GM12875 (cell line): ENCODE results near the gene SLC2A1.

Experiments used
- H3K4me3 ChIP-seq: one replicate; pipeline ENCODE4 v1.5.1; 2011; ENCODE audit warnings: low read depth, low read length, control low read depth
- TF ChIP-seq, protein P1 (sequence below): IDR thresholded peaks from 2 replicates; pipeline ENCODE4 v1.5.1; 2011; ENCODE audit warnings: low read depth, mild to moderate bottlenecking, control low read depth, inconsistent platforms, low read length, moderate library complexity, borderline replicate concordance; ENCODE audit not compliant: insufficient read depth

Gene SLC2A1

DNA sequence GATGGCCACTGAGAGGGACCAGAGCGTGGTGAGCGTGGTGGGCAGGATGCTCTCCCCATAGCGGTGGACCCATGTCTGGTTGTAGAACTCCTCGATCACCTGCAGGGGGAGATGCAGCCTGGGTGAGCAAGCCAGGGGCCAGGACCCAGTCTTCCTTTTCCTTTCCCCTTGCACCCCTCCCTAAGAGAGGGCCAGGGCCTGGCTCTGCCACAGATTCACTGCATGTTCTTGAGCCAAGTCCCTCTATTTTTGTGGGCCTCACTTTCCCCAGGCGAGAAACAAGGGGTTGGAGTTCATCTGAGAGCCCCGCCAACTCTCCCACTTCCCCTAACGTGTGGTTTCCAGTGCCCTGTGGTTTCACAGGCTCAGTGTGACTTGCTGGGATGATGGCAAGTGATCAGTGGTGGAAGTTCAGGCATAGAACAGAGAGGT is 27.5 kb downstream of the SLC2A1 start:
- no peak overlapping the region for H3K4me3 ChIP-seq
- TF ChIP-seq, protein P1, sequence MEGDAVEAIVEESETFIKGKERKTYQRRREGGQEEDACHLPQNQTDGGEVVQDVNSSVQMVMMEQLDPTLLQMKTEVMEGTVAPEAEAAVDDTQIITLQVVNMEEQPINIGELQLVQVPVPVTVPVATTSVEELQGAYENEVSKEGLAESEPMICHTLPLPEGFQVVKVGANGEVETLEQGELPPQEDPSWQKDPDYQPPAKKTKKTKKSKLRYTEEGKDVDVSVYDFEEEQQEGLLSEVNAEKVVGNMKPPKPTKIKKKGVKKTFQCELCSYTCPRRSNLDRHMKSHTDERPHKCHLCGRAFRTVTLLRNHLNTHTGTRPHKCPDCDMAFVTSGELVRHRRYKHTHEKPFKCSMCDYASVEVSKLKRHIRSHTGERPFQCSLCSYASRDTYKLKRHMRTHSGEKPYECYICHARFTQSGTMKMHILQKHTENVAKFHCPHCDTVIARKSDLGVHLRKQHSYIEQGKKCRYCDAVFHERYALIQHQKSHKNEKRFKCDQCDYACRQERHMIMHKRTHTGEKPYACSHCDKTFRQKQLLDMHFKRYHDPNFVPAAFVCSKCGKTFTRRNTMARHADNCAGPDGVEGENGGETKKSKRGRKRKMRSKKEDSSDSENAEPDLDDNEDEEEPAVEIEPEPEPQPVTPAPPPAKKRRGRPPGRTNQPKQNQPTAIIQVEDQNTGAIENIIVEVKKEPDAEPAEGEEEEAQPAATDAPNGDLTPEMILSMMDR: peak; percentile 75

DNA sequence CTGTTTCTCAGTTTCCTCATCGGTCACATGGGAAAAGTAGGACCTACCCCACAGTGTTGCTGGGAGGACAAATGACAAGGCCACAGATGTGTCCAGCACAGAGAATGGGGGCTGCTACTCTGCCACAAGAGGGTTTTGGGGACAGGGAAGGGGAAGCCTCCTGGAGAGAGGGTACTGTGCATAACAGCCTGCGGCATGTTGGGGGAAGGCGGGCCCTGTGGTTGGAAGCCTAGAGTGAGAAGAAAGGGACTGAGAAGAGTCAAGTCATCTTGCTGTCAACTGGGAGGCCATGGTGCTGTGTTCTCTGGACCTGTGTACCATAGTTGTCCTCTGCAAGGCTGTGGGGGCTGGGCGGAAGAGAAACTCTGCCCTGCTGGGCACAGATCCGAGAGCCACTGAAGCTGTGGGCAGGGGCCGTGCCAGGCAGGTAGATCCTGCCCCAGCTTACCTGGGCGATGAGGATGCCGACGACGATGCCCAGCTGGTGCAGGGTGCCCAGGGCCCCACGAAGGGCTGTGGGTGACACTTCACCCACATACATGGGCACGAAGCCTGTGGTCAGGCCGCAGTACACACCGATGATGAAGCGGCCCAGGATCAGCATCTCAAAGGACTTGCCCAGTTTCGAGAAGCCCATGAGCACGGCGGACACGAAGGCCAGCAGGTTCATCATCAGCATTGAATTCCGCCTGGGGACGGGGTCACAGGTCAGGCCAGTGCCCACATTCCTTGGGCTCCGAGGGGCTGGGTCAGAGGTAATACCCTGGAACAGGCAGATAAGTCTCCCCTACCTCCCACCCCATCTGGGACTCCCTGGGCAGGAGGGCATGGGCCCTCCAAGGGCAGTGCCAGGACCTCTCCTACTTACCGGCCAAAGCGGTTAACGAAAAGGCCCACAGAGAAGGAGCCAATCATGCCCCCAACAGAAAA is 28.2 kb downstream of the SLC2A1 start:
- no peak overlapping the region for H3K4me3 ChIP-seq
- TF ChIP-seq, protein P1: no peak

DNA sequence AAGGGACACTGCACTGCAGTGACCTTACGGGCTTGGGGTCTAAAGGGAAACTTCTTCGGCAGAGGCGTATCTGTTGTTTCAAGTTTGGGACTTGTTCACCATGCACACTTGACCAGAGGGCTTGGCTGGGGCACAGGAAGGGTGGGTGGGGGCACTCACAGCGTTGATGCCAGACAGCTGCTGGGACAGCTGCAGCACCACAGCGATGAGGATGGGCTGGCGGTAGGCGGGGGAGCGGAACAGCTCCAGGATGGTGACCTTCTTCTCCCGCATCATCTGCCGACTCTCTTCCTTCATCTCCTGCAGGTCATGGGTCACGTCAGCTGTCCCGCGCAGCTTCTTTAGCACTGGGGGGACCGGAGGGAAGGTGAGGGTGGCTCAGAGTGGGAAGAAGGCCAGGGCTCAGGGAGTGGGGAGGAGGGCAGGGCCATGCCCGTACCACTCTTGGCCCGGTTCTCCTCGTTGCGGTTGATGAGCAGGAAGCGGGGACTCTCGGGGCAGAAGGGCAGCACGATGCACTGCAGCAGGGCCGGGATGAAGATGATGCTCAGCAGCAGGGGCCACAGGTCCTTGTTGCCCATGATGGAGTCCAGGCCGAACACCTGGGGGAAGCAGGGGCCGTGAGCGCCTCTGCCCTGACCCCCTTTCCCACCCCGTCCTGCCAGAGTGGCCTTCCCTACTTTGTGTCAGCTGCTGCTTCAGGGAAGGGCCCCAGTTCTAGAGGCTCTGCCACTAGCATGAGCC is 29.1 kb downstream of the SLC2A1 start:
- no peak overlapping the region for H3K4me3 ChIP-seq
- TF ChIP-seq, protein P1: no peak

DNA sequence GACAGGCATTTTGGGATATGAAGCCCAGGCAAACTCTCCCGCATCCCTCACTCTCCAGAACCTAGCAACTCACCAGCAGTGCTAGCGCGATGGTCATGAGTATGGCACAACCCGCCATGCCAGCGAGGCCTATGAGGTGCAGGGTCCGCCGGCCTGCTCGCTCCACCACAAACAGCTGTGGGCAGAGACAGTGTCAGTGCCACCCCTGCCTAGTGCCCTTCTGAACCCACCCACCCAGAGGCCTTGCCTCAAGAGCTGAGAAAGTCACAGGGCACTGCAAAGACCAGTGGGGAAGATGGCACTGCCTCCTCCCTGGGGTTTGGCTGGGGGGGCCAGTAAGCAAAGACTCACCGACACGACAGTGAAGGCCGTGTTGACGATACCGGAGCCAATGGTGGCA is 29.8 kb downstream of the SLC2A1 start:
- TF ChIP-seq, protein P1: no peak
- no peak overlapping the region for H3K4me3 ChIP-seq

DNA sequence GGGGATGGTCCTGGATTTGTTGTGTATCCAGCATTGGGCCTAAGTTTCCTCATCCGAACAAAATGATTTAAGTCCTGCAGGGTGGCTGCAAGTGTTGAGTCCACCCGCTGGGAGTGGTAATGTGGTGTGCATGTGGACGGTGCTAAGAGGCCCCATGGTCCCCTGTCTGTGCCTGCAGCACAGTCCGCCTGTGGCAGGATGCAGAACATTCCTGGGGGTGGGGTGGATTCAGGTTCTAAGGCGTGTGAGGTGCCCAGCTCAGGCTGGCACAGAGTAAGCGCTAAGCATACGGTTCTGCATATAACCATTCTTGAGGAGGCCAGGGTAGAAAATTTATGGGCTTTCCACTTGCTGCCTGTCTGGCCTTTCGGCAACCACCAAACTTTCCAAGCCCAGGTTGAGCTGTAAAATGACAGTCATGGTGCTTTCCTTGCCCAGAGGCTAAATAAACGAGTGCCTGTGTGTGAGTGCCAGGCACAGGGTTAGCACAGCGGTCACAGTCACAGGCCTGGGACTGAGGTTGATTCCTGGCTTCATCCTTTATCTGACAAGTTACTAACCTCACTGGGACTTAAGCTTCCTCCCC is 30.7 kb downstream of the SLC2A1 start:
- TF ChIP-seq, protein P1: no peak
- no peak overlapping the region for H3K4me3 ChIP-seq

DNA sequence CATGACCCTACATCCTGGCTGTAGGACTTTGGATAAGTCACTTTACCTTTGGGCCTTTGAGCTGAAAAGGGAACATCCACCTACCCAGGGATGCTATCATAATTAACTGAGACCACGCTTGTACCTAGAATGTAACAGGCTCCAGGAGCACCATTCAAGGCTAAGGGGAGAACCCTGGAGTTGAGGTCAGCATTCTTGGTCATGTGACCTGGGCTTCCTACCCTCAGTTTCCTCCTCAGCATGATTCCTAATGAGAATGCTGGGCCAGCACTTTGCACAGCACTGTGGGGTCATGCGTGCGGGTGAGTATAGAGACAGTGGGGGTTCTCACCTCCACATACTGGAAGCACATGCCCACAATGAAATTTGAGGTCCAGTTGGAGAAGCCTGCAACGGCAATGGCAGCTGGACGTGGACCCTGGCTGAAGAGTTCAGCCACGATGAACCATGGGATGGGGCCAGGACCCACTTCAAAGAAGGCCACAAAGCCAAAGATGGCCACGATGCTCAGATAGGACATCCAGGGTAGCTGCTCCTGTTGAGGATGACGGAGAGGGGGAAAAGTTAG is 31.3 kb downstream of the SLC2A1 start:
- H3K4me3 ChIP-seq: no peak overlapping the region
- TF ChIP-seq, protein P1: no peak
